GM12892 (cell line): ENCODE results near the gene KHNYN.

ENCODE experiments used
- POLR2A ChIP-seq: IDR thresholded peaks from 2 replicates; pipeline ENCODE4 v1.6.1; 2011; ENCODE audit warnings: low read depth, low read length, control low read depth
- POLR2AphosphoS5 ChIP-seq: IDR thresholded peaks from 2 replicates; pipeline ENCODE4 v1.6.1; 2011; ENCODE audit warnings: low read depth, low read length, control low read depth

DNA sequence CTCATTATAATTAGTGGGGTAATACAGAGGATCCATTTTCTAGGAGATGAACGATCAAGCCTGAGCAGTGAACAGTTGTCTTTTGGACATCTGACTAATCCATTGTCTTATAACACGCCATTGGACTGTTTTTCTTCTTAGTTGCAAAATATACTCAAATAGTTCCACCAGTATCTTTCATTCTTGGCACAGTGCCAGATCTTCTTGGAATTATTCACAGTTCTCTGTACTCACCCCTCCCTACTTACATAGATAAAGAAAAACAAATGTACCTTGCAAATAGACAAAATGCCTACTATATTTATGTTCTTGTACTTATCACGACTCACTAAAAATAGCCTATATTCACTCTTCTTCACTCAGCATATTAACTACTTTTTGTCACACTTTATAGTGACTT is 4.0 kb upstream of the KHNYN start:
- TF ChIP-seq POLR2A (no peak), POLR2AphosphoS5 (no peak)
